Stomach (tissue), 9 donors: ENCODE measurements around the gene RSAD1. TPM values are rescaled to one million over a fixed set of nuclear protein-coding genes. Genes with fewer than 3 reads are reported as not detected.

Experiments
- DNase-seq, 2 donors: peaks; one replicate each; pipeline versions ENCODE4 v3.0.0 to v3.0.0-alpha.2; 2013 to 2019
- H3K27ac ChIP-seq, 5 donors: fragments of 200-600 bp in 4 of 5; sonication (generic) in 4 of 5; one replicate each; pipeline ENCODE4 v1.5.1; 2013 to 2019; ENCODE audit warnings: mild to moderate bottlenecking in 1 of 5, moderate library complexity in 1 of 5
- H3K27me3 ChIP-seq, 3 donors: fragments of 200-600 bp; sonication (generic); one replicate each; pipeline ENCODE4 v1.5.1; 2017 to 2019; ENCODE audit warnings: mixed run types in 1 of 3
- H3K36me3 ChIP-seq, 4 donors: fragments of 200-600 bp; sonication (generic); 1 replicate in 3 of 4; 2 replicates in 1 of 4; pipeline ENCODE4 v1.5.1; 2016 to 2019
- H3K4me1 ChIP-seq, 4 donors: fragments of 200-600 bp; sonication (generic); one replicate each; pipeline ENCODE4 v1.5.1; 2016 to 2019
- H3K4me3 ChIP-seq, 4 donors: fragments of 200-600 bp; sonication (generic) in 3 of 4; one replicate each; pipeline ENCODE4 v1.5.1; 2016 to 2019; ENCODE audit warnings: mild to moderate bottlenecking in 1 of 4
- H3K9me3 ChIP-seq, 4 donors: fragments of 200-600 bp; sonication (generic); one replicate each; pipeline ENCODE4 v1.5.1; 2016 to 2019
- EP300 ChIP-seq: sonication (generic); formaldehyde crosslinking; IDR thresholded peaks from one replicate; pipeline ENCODE4 v1.6.1; 2017; ENCODE audit warnings: antibody characterized with exemption
- POLR2A ChIP-seq, 4 donors: fragments of 450-650 bp; IDR thresholded peaks; one replicate each; pipeline ENCODE4 v1.6.1; 2016; ENCODE audit warnings: antibody characterized with exemption in 4 of 4, control low read depth in 2 of 4, mild to moderate bottlenecking in 1 of 4, moderate library complexity in 1 of 4
- POLR2AphosphoS5 ChIP-seq, 3 donors: sonication (generic); formaldehyde crosslinking; IDR thresholded peaks; one replicate each; pipeline ENCODE4 v1.6.1; 2016; ENCODE audit warnings: antibody characterized with exemption in 3 of 3
- WGBS, 5 donors: extraction: QIAGEN DNeasy Blood & Tissue Kit in 3 of 5; methylation state at CpG; one replicate each; pipeline versions ENCODE4 v1.1.5 to v1.1.7; 2013 to 2018; 5-methylcytosine and 5-hydroxymethylcytosine counted together
- intact Hi-C: fragments of 100-400 bp; cut with DNase I; formaldehyde crosslinking; loops from one replicate; pipeline ENCODE4 v1.15.1; 2023; ENCODE audit warnings: low total_unique reads
- polyA plus RNA-seq, 3 donors: library from polyadenylated mRNA; stranded (reverse); fragments of 200-250 nt; gene quantifications; one replicate each; pipeline ENCODE4 v1.2.3, GENCODE V29; 2013
- total RNA-seq, 5 donors: library from RNA; depleted of rRNA; stranded (reverse); fragments of >200 nt; gene quantifications; one replicate each; pipeline versions ENCODE4 v1.1.0 to v1.2.3, GENCODE V29; 2014 to 2016
- TF ChIP-seq, protein P1 (sequence below), 7 experiments: fragments of 450-650 bp in 4 of 7; fragments of 200-600 bp in 3 of 7; sonication (generic) in 3 of 7; IDR thresholded peaks; one replicate each; pipeline ENCODE4 v1.5.1; 2016 to 2019; ENCODE audit warnings: antibody characterized with exemption in 7 of 7, control low read depth in 2 of 7, mild to moderate bottlenecking in 1 of 7
- donor health status: healthy with polysubstance abuse.
- donor health status: Bipolar disorder and iron deficiency.
- donor health status: healthy.

The RSAD1 gene
- total and polyA plus RNA-seq, 8 donors: 18.7 to 54.8 (median 26.3) TPM

DNA sequence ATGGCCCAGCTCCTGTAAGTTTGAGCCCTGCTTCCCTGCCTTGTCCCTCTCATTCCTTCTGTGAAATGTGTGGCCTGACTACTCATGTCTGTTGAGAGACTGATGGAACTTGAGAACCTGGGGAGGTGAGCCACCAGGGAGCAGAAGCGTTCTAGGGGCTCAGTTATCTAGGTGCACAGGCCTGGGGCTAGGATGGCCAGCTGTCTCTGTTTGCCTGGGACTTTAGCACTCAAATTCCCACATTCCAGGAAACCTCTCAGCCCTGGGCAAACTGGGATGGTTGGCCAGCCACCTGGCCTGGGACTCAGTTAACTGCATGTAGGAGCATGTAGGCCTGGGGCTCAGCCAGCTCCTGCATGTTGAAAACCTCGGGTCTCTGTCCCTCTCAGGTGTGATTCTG, 44.5 kb downstream of the RSAD1 start:
- H3K36me3 ChIP-seq: no peaks in the 10 kb centered on the region
- intact Hi-C loops: no loop called here
- H3K4me3 ChIP-seq: no peak overlapping the region
- no peaks in the 10 kb centered on the region for H3K27me3 ChIP-seq
- no peaks in the 10 kb centered on the region for H3K9me3 ChIP-seq
- TF ChIP-seq, protein P1, sequence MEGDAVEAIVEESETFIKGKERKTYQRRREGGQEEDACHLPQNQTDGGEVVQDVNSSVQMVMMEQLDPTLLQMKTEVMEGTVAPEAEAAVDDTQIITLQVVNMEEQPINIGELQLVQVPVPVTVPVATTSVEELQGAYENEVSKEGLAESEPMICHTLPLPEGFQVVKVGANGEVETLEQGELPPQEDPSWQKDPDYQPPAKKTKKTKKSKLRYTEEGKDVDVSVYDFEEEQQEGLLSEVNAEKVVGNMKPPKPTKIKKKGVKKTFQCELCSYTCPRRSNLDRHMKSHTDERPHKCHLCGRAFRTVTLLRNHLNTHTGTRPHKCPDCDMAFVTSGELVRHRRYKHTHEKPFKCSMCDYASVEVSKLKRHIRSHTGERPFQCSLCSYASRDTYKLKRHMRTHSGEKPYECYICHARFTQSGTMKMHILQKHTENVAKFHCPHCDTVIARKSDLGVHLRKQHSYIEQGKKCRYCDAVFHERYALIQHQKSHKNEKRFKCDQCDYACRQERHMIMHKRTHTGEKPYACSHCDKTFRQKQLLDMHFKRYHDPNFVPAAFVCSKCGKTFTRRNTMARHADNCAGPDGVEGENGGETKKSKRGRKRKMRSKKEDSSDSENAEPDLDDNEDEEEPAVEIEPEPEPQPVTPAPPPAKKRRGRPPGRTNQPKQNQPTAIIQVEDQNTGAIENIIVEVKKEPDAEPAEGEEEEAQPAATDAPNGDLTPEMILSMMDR (IDR thresholded peaks at IDR 0.05): no peak
- TF ChIP-seq POLR2AphosphoS5 (IDR thresholded peaks at IDR 0.05) (no peak), POLR2A (IDR thresholded peaks at IDR 0.05) (no peak), EP300 (no peak)
- H3K27ac ChIP-seq: no peak overlapping the region
- peaks cover 0 to 9% (median 5%) of the 10 kb centered on the region in 4 donors for H3K4me1 ChIP-seq
- WGBS, 5 donors: 74 to 92% (median 87%) methylated on average over 2 of the region's 2 CpGs
- no peak for DNase-seq

DNA sequence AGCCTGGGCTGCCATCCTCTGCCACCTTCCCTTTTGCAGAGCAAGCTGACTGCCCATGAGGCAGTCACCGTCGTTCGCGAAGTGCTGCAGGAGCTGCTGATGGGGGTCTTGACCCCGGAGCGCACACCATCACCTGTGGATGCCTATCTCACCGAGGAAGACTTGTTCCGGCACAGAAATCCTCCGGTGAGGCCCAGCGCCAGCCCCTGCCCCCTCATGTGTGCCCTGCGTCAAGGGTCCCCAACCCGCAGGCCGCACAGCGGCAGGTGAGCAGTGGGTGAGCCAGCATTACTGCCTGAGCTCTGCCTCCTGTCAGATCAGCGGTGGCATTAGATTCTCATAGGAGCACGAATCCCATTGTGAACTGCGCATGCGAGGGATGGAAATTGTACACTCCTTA, 46.2 kb downstream of the RSAD1 start:
- peaks cover 0 to 12% (median 0%) of the 10 kb centered on the region in 3 donors for H3K27me3 ChIP-seq
- intact Hi-C loops: no loop called here
- H3K36me3 ChIP-seq: no peaks in the 10 kb centered on the region
- no peak for DNase-seq
- H3K9me3 ChIP-seq: no peaks in the 10 kb centered on the region
- no peak overlapping the region for H3K27ac ChIP-seq
- H3K4me3 ChIP-seq: no peak overlapping the region
- 88 to 96% (median 94%) methylated on average over 15 to 18 of the region's 18 CpGs for WGBS, 5 donors
- no peaks in the 10 kb centered on the region for H3K4me1 ChIP-seq
- no peak for TF ChIP-seq POLR2A (IDR thresholded peaks at IDR 0.05)
- no peak for TF ChIP-seq POLR2AphosphoS5 (IDR thresholded peaks at IDR 0.05)
- TF ChIP-seq EP300: no peak
- TF ChIP-seq, protein P1 (IDR thresholded peaks at IDR 0.05): no peak

DNA sequence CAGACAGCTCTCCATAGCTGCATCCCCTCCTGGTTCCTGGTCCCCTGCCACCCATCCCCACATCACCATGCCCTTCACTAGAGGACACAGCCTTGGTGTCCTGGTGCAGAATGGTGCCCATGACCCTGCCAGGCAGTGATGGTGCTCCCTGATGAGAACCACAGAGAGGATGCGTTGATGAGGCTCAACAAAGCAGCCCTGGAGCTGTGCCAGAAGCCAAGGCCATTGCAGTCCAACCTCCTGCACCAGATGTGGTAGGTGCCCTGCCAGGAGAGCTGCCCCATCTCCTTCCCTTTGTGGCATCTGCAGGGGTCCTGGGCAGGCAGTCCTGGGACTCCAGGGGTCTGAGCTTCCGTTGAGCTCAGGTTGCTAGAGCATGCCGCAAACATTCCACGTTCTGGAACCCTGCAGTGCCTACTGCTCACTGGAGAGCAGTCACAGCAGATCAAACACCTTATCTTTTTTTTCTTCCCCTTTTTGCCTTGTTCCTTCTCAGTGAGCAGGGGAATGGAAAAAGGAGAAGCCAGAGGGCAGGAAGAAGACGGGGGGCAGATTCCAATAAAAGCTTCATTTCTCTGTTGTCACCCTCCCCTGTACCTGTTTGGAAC, 48.6 kb downstream of the RSAD1 start:
- peaks cover 5 to 12% (median 9%) of the 10 kb centered on the region in 4 donors for H3K4me1 ChIP-seq
- intact Hi-C loops: no loop called here
- 29 to 63% (median 44%) methylated on average over 4 to 5 of the region's 5 CpGs for WGBS, 5 donors
- H3K36me3 ChIP-seq: no peaks in the 10 kb centered on the region
- H3K4me3 ChIP-seq: no peak overlapping the region
- H3K27me3 ChIP-seq: peaks cover 0 to 36% (median 8%) of the 10 kb centered on the region in 3 donors
- no peak for DNase-seq
- no peak overlapping the region for H3K27ac ChIP-seq
- no peaks in the 10 kb centered on the region for H3K9me3 ChIP-seq
- no peak for TF ChIP-seq POLR2AphosphoS5 (IDR thresholded peaks at IDR 0.05)
- no peak for TF ChIP-seq EP300
- TF ChIP-seq, protein P1 (IDR thresholded peaks at IDR 0.05): no peak
- no peak for TF ChIP-seq POLR2A (IDR thresholded peaks at IDR 0.05)

DNA sequence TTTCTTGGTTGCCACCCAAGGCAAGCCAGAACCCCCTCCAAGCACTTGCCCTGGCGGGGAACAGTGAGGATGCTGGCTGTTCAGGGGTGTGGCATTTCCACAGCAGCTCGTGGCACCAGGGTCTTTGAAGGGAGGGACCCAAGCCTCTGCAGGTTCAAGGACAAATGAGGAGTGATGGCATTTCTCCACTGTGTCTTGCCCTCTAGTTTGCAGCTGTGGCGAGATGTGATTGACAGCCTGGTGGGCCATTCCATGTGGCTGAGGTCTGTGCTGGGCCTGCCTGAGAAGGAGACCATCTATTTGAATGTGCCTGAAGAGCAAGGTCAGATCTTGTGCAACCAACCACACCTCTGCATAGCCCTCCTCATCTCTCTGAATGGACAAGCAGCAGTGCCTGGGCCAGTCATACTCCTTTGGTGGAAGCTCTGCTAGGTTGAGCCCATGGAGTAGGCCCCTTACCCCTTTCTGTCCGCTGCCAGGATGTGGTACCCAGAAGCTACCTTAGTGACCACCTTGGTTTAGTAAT, 49.4 kb downstream of the RSAD1 start:
- peaks cover 0 to 44% (median 16%) of the 10 kb centered on the region in 3 donors for H3K27me3 ChIP-seq
- 46 to 88% (median 67%) methylated on average over 3 to 4 of the region's 4 CpGs for WGBS, 5 donors
- H3K4me1 ChIP-seq: peaks cover 13 to 19% (median 15%) of the 10 kb centered on the region in 4 donors
- no peak overlapping the region for H3K27ac ChIP-seq
- intact Hi-C loops: no loop called here
- TF ChIP-seq POLR2AphosphoS5 (IDR thresholded peaks at IDR 0.05) (no peak), POLR2A (IDR thresholded peaks at IDR 0.05) (no peak), EP300 (no peak)
- TF ChIP-seq, protein P1 (IDR thresholded peaks at IDR 0.05): no peak
- no peak overlapping the region for H3K4me3 ChIP-seq
- H3K36me3 ChIP-seq: no peaks in the 10 kb centered on the region
- no peak for DNase-seq
- H3K9me3 ChIP-seq: no peaks in the 10 kb centered on the region
